Measurements from ENCODE around the gene KLKB1.

GRCh38 chr4:186299291-186299690 lies 72.0 kb downstream of the KLKB1 start:
- TF ChIP-seq CTCF (IDR thresholded peaks at IDR 0.05) = no peak
- no peak for TF ChIP-seq POLR2AphosphoS5 (IDR thresholded peaks at IDR 0.05)
- TF ChIP-seq POLR2A (IDR thresholded peaks at IDR 0.05) = no peak
- no peak for TF ChIP-seq EP300 (IDR thresholded peaks at IDR 0.05; ENCODE audit: low read depth)

Data from transverse colon (tissue), 4 donors.